Activated CD4-positive, alpha-beta T cell treated with anti-CD3 and anti-CD28 coated beads for 24 hours (primary cell): ENCODE results near the gene PRUNE1.
A peak's percentile ranks its signal among the peaks of the same experiment; 100 is the strongest.

Source experiments
- DNase-seq, 2 donors: peaks; one replicate each; pipeline ENCODE4 v3.0.0-alpha.2; 2020; ENCODE audit warnings: low read depth in 2 of 2

Gene PRUNE1

GRCh38 chr1:151049458-151049857 is 41.2 kb downstream of the PRUNE1 start:
- DNase-seq: no peak

DNA sequence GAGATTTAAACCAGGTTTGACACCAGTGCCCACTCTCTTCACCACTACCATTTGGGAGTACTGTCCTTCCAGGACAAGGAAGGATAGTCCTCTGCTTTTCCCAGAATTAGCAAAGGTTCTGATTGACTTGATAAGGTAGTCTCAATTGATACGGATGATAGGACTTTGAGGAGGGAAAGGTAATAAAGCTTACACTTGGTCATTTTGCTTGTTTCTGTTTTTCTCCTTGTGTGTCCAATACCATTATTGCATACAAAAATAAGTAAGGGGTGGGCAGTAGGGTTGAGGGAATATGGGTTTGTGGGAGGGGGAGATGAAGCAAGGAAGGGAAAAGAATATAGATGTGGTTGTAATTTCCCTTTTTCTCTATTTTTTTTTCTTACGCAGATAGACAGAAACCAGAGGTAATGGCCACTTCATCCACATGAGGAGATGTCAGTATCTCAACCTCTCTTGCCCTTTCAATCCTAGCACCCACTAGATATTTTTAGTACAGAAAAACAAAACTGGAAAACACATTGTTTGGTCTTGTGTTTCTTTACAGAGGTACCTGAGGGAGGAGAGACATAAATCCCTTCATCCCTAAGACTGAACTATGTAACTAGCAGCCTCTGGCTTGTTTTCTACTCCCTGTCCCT is 41.9 kb downstream of the PRUNE1 start:
- no peak for DNase-seq

- no peak for DNase-seq
Measured at GRCh38 chr1:151051356-151052009, 43.2 kb downstream of the PRUNE1 start.

- DNase-seq: no peak
Measured at GRCh38 chr1:151054971-151055547, 46.8 kb downstream of the PRUNE1 start.

DNA sequence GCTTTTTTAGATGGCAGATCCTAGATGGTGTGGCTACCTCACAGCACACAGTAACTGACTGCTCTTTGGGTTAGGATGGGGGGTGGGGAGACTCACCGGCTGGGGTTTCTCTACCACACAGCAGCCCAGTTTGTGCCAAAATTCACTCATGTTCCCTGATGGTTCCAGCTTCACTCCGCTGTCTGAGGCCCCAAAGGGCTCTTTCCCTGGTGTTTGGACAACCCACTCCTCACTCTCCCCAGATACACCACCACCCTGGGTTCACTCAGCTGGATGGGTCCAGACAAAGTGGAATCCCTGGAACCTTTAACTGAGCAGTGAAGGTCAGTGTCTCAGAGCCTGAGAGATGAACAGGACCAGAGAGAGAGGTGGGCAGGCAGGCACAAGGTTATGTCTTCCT is 47.3 kb downstream of the PRUNE1 start:
- no peak for DNase-seq

GRCh38 chr1:151056149-151056548 is 47.9 kb downstream of the PRUNE1 start:
- DNase-seq: no peak

GRCh38 chr1:151058692-151059091 is 50.4 kb downstream of the PRUNE1 start:
- no peak for DNase-seq

DNA sequence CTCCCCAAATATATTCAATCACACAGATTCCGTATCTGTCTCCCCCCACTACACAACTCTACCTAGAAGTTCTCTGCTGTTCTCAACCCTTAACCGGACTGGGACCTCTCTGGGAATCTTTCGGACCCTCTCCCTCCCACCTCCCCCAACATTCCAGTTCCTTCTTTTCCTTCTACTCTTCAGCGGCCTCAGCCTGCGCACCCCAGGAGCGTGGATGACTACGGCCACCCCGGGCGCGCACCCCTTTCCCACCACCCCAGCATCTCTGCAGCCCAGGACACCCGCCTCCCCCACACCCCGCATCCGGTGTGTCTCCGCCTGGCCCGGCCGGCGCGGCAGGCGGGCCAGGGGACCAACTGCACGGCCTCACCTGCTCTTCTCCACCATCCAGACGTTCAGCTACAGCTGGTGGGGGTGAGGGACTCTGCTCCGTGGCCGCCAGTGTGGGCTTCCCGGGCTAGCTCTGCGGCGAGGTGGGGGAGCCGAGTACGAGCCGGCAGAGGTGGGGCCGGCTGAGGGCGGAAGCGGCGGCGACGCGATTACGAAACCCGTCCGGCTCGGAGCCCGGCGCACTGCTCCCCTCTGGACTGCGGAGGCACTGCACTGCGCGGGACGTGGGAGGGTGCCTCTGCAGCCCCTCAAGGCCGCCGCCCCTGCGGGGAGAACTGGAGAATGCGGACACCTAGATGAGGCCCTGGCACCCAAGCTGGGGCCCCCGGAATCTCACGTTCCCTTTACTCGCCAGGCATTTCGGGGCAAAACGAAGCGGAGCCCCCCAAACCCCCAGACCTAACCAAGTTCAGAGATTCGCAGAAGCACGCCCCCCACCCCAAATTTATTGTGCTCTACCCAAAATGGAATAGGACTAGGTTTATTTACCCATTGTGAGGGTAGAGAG is 51.1 kb downstream of the PRUNE1 start, which contains the start of gene CDC42SE1:
Gene CDC42SE1, minus strand, starts transcription at position 514 of the 898 bp plus-strand sequence. CDS start 3,892 bp downstream, outside the sequence.
- peak; percentile 70 to 75 for DNase-seq

GRCh38 chr1:151060007-151060656 is 51.9 kb downstream of the PRUNE1 start, which contains the start of gene MLLT11:
TSS of gene MLLT11 (plus strand) at chr1:151060397. CDS start at chr1:151067225, 6,828 bp downstream.
- no peak for DNase-seq

DNA sequence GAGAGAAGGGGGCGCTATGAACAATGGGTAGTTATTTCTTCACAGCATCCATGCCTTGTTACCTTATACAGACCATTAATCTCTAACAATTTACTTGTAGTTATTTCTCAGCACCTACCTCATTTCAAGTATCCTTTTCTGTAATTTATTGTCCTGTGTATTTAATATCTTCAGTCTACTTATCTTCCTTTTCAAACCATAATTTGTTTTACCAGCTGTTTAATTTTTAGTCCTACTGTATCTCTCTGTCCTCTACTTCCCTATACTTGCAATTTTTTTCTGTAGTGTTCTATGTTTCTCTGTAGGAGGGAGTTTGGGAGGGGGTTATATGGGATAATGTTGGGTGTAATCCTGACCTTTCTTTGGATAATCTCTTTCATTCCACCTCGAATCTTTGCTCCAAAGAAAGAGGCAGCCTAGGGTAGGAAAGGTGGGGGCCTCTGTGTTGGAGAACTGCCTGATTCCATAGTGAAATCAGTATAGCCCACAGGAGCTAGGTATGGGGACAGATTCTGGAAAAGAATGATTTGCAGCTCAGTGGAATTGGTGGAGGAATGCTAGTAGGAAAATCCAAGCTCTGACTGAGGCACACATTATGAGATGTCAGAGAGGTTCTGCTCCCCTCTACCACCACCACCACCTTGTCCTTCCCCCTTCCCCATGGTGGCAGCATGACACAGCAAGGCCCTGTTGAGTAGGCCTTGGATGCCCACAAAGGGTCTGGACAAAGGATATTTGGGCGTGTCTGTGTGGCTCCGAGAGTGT is 52.6 kb downstream of the PRUNE1 start:
- no peak for DNase-seq

DNA sequence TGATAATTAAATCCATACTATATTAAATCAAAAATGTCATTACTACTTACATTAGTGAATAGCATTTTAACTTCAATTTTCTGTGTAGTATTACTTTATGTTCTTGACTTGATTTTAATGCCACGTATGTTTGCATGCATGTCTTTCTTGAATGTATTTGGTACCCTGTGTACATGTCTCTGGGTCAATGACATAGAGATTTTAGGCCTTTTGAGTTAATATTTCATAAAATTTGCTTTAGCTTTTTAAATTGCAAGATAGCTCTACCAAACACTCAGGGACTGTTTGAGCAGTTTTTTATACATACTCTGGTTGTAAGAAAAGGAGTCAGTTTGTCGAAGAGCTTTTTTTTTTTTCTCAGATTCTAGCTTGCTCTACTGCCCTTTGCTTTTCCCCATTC is 53.5 kb downstream of the PRUNE1 start:
- DNase-seq: no peak

- DNase-seq: no peak
Measured at GRCh38 chr1:151062741-151063371, 54.6 kb downstream of the PRUNE1 start.

DNA sequence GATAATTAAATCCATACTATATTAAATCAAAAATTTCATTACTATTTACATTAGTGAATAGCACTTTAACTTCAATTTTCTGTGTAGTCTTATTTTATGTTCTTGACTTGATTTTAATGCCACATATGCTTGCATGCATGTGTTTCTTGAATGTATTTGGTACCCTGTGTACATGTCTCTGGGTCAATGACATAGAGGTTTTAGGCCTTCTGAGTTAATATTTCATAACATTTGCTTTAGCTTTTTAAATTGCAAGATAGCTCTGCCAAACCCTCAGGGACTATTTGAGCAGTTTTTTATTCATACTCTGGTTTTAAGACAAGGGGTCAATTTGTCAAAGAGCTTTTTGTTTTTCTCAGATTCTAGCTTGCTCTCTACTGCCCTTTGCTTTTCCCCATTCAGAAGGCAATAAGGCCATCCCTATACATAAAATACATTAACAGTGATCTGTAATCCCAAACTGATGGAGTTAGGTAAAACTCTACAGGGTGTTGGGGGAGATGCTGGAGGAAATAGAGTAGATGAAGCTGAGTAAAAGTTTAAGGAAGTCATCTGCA is 56.9 kb downstream of the PRUNE1 start:
- no peak for DNase-seq

- DNase-seq: no peak
Measured at GRCh38 chr1:151067185-151067584, 58.9 kb downstream of the PRUNE1 start.

- DNase-seq: no peak
Measured at GRCh38 chr1:151069103-151069486, 60.8 kb downstream of the PRUNE1 start.

DNA sequence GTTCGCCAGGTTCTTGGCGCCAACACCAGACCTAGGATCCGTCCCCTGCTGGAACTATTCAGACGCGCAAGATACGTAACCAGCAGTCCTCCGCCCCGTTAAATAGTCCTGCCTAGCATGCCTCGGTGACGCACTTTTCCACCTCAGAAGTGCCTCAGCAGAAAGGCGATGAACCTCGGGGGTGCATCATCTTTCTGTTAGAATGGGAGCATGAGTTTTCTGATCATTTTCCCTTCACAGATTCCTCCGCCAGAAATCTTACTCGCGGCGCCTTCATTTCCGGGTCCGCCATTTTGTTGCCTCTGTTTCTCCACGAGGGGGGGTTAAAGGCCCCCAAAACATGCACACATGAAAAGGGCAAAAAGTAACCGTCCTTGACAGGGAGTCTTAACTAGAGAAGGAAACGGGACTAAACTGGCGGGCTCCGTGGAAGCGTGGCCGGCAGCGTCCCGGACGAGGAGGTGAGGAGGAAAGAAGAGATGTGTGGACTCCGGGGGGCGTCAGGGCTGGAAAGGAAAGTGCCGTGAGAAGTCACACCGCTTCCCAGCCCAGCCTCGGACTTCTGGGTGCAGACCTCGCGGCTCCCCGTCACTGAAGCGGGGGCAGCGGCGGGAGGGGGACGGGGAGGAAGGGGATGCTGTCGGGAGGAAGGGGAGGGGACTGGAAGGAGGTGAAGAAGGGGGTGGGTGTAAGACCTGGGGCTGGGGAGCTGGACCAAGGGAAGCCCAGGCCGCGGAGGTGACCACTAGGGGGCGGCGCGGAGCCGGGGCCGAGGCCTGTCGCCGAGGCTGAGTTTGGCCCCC is 62.4 kb downstream of the PRUNE1 start, which contains the start of gene GABPB2:
Gene GABPB2, plus strand, starts transcription at position 288 of the 803 bp plus-strand sequence. CDS start 17,429 bp downstream, outside the sequence.
- peak; percentile 81 to 86 for DNase-seq

GRCh38 chr1:151072224-151072623 is 64.0 kb downstream of the PRUNE1 start:
- no peak for DNase-seq
